Measurements from ENCODE around the gene FOXO6. TPM values are rescaled to one million over a fixed set of nuclear protein-coding genes. Genes with fewer than 3 reads are reported as not detected.

Gene FOXO6
- total and polyA plus RNA-seq, 2 experiments from 2014 or later: not detected

GRCh38 chr1:41355761-41356160 is 5.5 kb upstream of the FOXO6 start:
- no peak for DNase-seq
- no peaks in the 10 kb centered on the region for H3K9me2 ChIP-seq (ENCODE audit: insufficient read depth)
- H4K20me1 ChIP-seq (ENCODE audit: insufficient read depth): no peaks in the 10 kb centered on the region
- H3K4me2 ChIP-seq (ENCODE audit: unreplicated experiment): no peak overlapping the region
- no peaks in the 10 kb centered on the region; the same call in 1 of the 2 replicates for H3K27me3 ChIP-seq (replicated peaks; ENCODE audit: insufficient read depth)
- no peak overlapping the region for H3K9ac ChIP-seq
- H3K4me1 ChIP-seq (ENCODE audit: insufficient read depth): no peaks in the 10 kb centered on the region
- in situ Hi-C loops (cut with MboI): no loop called here
- H3K27ac ChIP-seq: no peak overlapping the region
- H3K4me3 ChIP-seq: no peak overlapping the region
- 43 to 53% methylated on average over 6 of the region's 6 CpGs for WGBS, 2 experiments (ENCODE audit: low coverage in 1 of 2, low lambda C conversion rate in 2 of 2, missing lambda C conversion rate in 2 of 2)
- no peaks in the 10 kb centered on the region for H3K79me2 ChIP-seq (ENCODE audit: insufficient read depth)
- no peaks in the 10 kb centered on the region for H3F3A ChIP-seq (ENCODE audit: insufficient read depth)
- H3K9me3 ChIP-seq (ENCODE audit: low read depth): no peaks in the 10 kb centered on the region
- no peak overlapping the region for H2AFZ ChIP-seq
- no peaks in the 10 kb centered on the region for H3K36me3 ChIP-seq (ENCODE audit: low read depth)
- TF ChIP-seq EZH2phosphoT487 (IDR thresholded peaks at IDR 0.05; ENCODE audit: insufficient read depth, low read depth) (no peak), EZH2 (IDR thresholded peaks at IDR 0.05; ENCODE audit: insufficient read depth, poor library complexity, severe bottlenecking) (no peak)

DNA sequence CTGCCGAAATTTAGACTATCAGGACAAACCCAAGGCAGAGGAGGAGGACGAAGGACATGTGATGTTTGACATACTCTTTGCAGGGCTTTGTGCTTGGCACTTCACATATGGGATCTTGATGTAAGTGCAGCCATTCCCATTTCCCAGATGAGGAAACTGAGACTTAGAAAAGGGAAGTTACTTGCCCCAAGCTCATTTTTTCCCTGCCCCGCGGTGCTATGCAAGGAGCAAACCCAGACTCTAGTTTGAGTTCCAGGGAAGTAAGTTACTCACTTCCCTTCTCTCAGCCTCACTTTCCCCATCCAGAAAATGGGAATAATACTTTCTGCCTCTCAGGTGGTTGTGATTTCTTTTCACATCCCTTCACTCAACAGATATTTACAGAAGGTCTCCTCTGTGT is 4.5 kb upstream of the FOXO6 start:
- Histone ChIP-seq H4K20me1 (ENCODE audit: insufficient read depth) (no peaks in the 10 kb centered on the region), H3F3A (ENCODE audit: insufficient read depth) (no peaks in the 10 kb centered on the region), H3K4me2 (ENCODE audit: unreplicated experiment) (no peak overlapping the region), H3K27ac (no peak overlapping the region), H3K36me3 (ENCODE audit: low read depth) (no peaks in the 10 kb centered on the region), H3K9me2 (ENCODE audit: insufficient read depth) (no peaks in the 10 kb centered on the region), H3K9ac (no peak overlapping the region), H3K4me3 (no peak overlapping the region), H3K27me3 (replicated peaks; ENCODE audit: insufficient read depth) (peaks cover 2% of the 10 kb centered on the region; the same call in 1 of the 2 replicates), H3K4me1 (ENCODE audit: insufficient read depth) (no peaks in the 10 kb centered on the region), H2AFZ (no peak overlapping the region), H3K79me2 (ENCODE audit: insufficient read depth) (no peaks in the 10 kb centered on the region), H3K9me3 (ENCODE audit: low read depth) (no peaks in the 10 kb centered on the region)
- WGBS, 2 experiments (ENCODE audit: low coverage in 1 of 2, low lambda C conversion rate in 2 of 2, missing lambda C conversion rate in 2 of 2): 80 to 85% methylated on average over 4 of the region's 4 CpGs
- no peak for DNase-seq
- TF ChIP-seq EZH2phosphoT487 (IDR thresholded peaks at IDR 0.05; ENCODE audit: insufficient read depth, low read depth) (no peak), EZH2 (IDR thresholded peaks at IDR 0.05; ENCODE audit: insufficient read depth, poor library complexity, severe bottlenecking) (no peak)
- in situ Hi-C loops (cut with MboI): no loop called here

DNA sequence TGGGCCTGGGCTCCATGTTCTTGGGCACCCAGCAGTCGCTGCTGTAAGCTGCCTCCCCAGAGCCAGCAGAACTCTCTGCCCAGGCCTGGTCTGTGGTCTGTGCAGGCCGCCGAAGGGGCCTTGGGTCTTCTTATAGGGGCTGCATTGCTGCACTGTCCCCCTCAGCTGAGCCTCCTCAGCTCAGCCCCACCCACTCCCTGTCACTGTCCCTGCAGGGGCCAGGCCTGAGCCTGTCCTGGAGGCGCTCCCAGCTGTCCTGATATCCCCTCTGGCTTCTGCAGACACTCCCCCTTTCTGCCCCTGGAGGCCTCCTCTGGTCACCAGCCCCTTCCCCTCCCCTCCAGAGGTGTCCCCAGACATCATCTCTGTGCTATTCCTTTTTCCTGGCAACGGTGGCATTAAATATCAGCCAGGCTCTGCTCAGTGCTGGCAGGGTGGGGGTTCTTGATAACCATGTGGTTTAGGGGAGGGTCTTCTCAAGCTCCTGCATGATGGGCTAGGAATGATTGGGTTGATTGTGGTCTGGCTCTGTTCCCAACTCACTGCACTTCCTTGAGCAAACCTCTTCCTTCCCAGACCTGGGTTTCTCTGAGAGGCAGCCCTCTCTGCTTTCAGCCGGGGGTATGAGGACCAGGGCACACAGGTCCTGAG is 3.7 kb upstream of the FOXO6 start:
- in situ Hi-C loops (cut with MboI): no loop called here
- TF ChIP-seq EZH2 (IDR thresholded peaks at IDR 0.05; ENCODE audit: insufficient read depth, poor library complexity, severe bottlenecking): no peak
- TF ChIP-seq EZH2phosphoT487 (IDR thresholded peaks at IDR 0.05; ENCODE audit: insufficient read depth, low read depth): no peak
- Histone ChIP-seq H3K27me3 (replicated peaks; ENCODE audit: insufficient read depth) (peaks cover 8% of the 10 kb centered on the region), H3K27ac (no peak overlapping the region), H3K9me3 (ENCODE audit: low read depth) (no peaks in the 10 kb centered on the region), H3K4me1 (ENCODE audit: insufficient read depth) (no peaks in the 10 kb centered on the region), H4K20me1 (ENCODE audit: insufficient read depth) (no peaks in the 10 kb centered on the region), H3K4me3 (no peak overlapping the region), H2AFZ (no peak overlapping the region), H3F3A (ENCODE audit: insufficient read depth) (no peaks in the 10 kb centered on the region), H3K36me3 (ENCODE audit: low read depth) (no peaks in the 10 kb centered on the region), H3K4me2 (ENCODE audit: unreplicated experiment) (no peak overlapping the region), H3K9me2 (ENCODE audit: insufficient read depth) (no peaks in the 10 kb centered on the region), H3K9ac (no peak overlapping the region), H3K79me2 (ENCODE audit: insufficient read depth) (no peaks in the 10 kb centered on the region)
- no peak for DNase-seq
- WGBS, 2 experiments (ENCODE audit: low coverage in 1 of 2, low lambda C conversion rate in 2 of 2, missing lambda C conversion rate in 2 of 2): 34 to 36% methylated on average over 5 to 6 of the region's 6 CpGs

DNA sequence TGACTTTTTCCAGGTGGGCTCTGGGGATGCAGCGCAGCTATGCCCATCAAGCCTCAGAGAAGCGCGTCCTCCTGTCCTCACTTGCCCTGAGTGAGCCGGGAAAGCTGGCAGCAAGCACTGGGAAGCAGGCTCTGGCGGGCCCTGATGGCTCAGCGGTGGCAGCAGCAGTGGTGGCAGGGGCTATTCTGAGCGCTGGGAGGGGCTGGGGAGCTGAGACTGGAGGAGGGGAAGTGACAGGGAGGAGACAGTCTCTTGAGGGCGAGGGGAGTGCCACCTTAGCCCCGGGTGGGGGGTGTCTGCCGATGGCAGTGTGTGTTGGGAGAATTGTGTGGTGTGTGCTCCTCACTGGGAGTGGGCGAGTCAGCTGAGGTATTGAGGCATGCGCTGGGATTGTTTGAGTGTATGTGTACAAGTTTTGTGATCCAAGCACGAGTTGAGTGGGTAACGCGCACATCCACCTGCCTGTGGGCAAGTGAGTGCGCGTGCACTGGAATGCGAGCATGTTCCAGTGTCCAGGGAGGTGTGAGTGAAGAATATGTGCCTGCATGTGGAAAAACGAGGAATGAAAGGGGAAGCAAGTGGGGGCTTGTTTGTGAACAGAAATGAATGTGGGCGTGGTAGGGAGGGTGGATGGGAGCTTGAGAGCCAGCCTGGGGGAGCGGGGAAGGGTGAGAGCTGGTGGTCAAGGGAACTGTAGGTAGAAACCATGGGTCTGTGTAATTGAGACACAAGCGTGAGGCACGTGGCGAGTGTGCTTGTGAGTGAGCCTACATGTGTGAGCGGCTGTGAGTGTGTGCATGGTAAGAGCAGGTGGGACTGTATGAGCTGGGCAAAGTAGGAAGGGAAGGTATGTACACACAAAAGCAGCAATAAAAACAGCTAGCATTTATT is 2.9 kb upstream of the FOXO6 start:
- Histone ChIP-seq H3F3A (ENCODE audit: insufficient read depth) (no peaks in the 10 kb centered on the region), H3K4me1 (ENCODE audit: insufficient read depth) (no peaks in the 10 kb centered on the region), H3K9me3 (ENCODE audit: low read depth) (no peaks in the 10 kb centered on the region), H2AFZ (no peak overlapping the region), H3K27me3 (replicated peaks; ENCODE audit: insufficient read depth) (peaks cover 16% of the 10 kb centered on the region), H3K4me3 (no peak overlapping the region), H3K4me2 (ENCODE audit: unreplicated experiment) (no peak overlapping the region), H3K9ac (no peak overlapping the region), H3K36me3 (ENCODE audit: low read depth) (no peaks in the 10 kb centered on the region), H4K20me1 (ENCODE audit: insufficient read depth) (no peaks in the 10 kb centered on the region), H3K79me2 (ENCODE audit: insufficient read depth) (no peaks in the 10 kb centered on the region), H3K9me2 (ENCODE audit: insufficient read depth) (no peaks in the 10 kb centered on the region), H3K27ac (no peak overlapping the region)
- 53 to 55% methylated on average over 25 of the region's 25 CpGs for WGBS, 2 experiments (ENCODE audit: low coverage in 1 of 2, low lambda C conversion rate in 2 of 2, missing lambda C conversion rate in 2 of 2)
- in situ Hi-C loops (cut with MboI): no loop called here
- TF ChIP-seq EZH2 (IDR thresholded peaks at IDR 0.05; ENCODE audit: insufficient read depth, poor library complexity, severe bottlenecking) (no peak), EZH2phosphoT487 (IDR thresholded peaks at IDR 0.05; ENCODE audit: insufficient read depth, low read depth) (no peak)
- DNase-seq: no peak
